NCI-H748 (cell line): Measurements from ENCODE around the gene SORCS1.
A peak's percentile ranks its signal among the peaks of the same experiment; 100 is the strongest.

Experiments
- DNase-seq: peaks from one replicate; lab custom pipeline; 2025; ENCODE audit not compliant: unreplicated experiment; lab: John Stamatoyannopoulos, UW

SORCS1 gene

GRCh38 chr10:106559442-106559841 lies 605.1 kb downstream of the SORCS1 start:
- no peak for DNase-seq

GRCh38 chr10:106557951-106558733 lies 606.4 kb downstream of the SORCS1 start:
- peak; percentile 7 for DNase-seq

- no peak for DNase-seq
Measured at GRCh38 chr10:106557053-106557452, 607.5 kb downstream of the SORCS1 start.

GRCh38 chr10:106555599-106555998 lies 608.9 kb downstream of the SORCS1 start:
- DNase-seq: no peak

- DNase-seq: no peak
Measured at GRCh38 chr10:106551501-106552062, 612.9 kb downstream of the SORCS1 start.

GRCh38 chr10:106548832-106549231 lies 615.7 kb downstream of the SORCS1 start:
- no peak for DNase-seq

GRCh38 chr10:106547047-106547635 lies 617.4 kb downstream of the SORCS1 start:
- no peak for DNase-seq

- no peak for DNase-seq
Measured at GRCh38 chr10:106542461-106542860, 622.0 kb downstream of the SORCS1 start.

GRCh38 chr10:106540645-106541044 lies 623.9 kb downstream of the SORCS1 start:
- no peak for DNase-seq

GRCh38 chr10:106537866-106538265 lies 626.6 kb downstream of the SORCS1 start:
- peak; percentile 62 for DNase-seq

- no peak for DNase-seq
Measured at GRCh38 chr10:106535304-106535953, 629.1 kb downstream of the SORCS1 start.

- DNase-seq: no peak
Measured at GRCh38 chr10:106534441-106534840, 630.1 kb downstream of the SORCS1 start.

GRCh38 chr10:106528702-106529101 lies 635.8 kb downstream of the SORCS1 start:
- no peak for DNase-seq

- no peak for DNase-seq
Measured at GRCh38 chr10:106525835-106526234, 638.7 kb downstream of the SORCS1 start.
